ENCODE measurements around the gene TMEM259.

The TMEM259 gene

DNA sequence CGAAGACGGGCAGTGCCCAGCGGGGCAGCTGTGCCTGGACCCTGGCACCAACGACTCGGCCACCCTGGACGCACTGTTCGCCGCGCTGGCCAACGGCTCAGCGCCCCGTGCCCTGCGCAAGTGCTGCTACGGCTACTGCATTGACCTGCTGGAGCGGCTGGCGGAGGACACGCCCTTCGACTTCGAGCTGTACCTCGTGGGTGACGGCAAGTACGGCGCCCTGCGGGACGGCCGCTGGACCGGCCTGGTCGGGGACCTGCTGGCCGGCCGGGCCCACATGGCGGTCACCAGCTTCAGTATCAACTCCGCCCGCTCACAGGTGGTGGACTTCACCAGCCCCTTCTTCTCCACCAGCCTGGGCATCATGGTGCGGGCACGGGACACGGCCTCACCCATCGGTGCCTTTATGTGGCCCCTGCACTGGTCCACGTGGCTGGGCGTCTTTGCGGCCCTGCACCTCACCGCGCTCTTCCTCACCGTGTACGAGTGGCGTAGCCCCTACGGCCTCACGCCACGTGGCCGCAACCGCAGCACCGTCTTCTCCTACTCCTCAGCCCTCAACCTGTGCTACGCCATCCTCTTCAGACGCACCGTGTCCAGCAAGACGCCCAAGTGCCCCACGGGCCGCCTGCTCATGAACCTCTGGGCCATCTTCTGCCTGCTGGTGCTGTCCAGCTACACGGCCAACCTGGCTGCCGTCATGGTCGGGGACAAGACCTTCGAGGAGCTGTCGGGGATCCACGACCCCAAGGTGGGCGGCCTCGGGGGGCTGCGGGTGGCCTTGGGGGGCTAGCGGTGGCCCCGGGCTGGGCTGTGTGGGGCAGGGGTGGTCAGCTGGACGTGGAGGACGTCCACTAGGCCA, 15.9 kb downstream of the TMEM259 start:
- no peak overlapping the region for H3K27ac ChIP-seq (replicated peaks; ENCODE audit: low read length)
- no peak overlapping the region for H3K4ac ChIP-seq (ENCODE audit: low read length)
- H3K4me2 ChIP-seq (ENCODE audit: insufficient read depth, low read length, poor library complexity, severe bottlenecking), result no peak overlapping the region
- peak overlapping the region; percentile 56 for H2AK5ac ChIP-seq (ENCODE audit: low read depth, low read length)
- WGBS, 2 donors (ENCODE audit: extremely low coverage in 2 of 2, insufficient read length in 2 of 2, insufficient replicate concordance in 1 of 2), result no CpG with 5 or more reads among the region's 70 CpGs
- no peak overlapping the region for H2AFZ ChIP-seq (ENCODE audit: low read length)
- H4K8ac ChIP-seq (ENCODE audit: low read depth, low read length), result no peak overlapping the region
- no peak overlapping the region for H2BK15ac ChIP-seq (ENCODE audit: low read length)
- H4K91ac ChIP-seq (ENCODE audit: low read depth, low read length, poor library complexity), result peak overlapping the region; percentile 72
- peak overlapping the region; percentile 64 for H3K18ac ChIP-seq (ENCODE audit: low read length)
- H3K79me1 ChIP-seq (ENCODE audit: low read depth, low read length), result no peaks in the 10 kb centered on the region
- H2BK5ac ChIP-seq (ENCODE audit: low read length), result peak overlapping the region; percentile 82
- peak overlapping the region; percentile 84 for H2BK12ac ChIP-seq (ENCODE audit: low read length)
- H3K4me1 ChIP-seq (ENCODE audit: control insufficient read depth in 2 of 2, insufficient read depth in 1 of 2, low read depth in 1 of 2, low read length in 2 of 2), result peaks cover 5 to 8% of the 10 kb centered on the region in 2 donors
- peak overlapping the region; percentile 44 for H3K9ac ChIP-seq (ENCODE audit: low read depth, low read length, poor library complexity)
- peaks cover 0 to 12% (median 8%) of the 10 kb centered on the region in 3 experiments for H3K27me3 ChIP-seq (ENCODE audit: control insufficient read depth in 3 of 3, insufficient read depth in 3 of 3, low read depth in 1 of 3, low read length in 3 of 3)
- peaks cover 5 to 7% of the 10 kb centered on the region in 2 donors for H3K36me3 ChIP-seq (replicated peaks in 1 of 2; ENCODE audit: control insufficient read depth in 2 of 2, insufficient read depth in 2 of 2, low read length in 2 of 2)
- peaks cover 0 to 4% of the 10 kb centered on the region in 2 donors for H3K9me3 ChIP-seq (replicated peaks in 1 of 2; ENCODE audit: control insufficient read depth in 2 of 2, insufficient read depth in 1 of 2, low read depth in 1 of 2, low read length in 2 of 2)
- peak overlapping the region; percentile 91 for H3K23ac ChIP-seq (ENCODE audit: low read depth, low read length, poor library complexity)
- H2BK120ac ChIP-seq (ENCODE audit: low read depth, low read length), result no peak overlapping the region
- peak overlapping the region; percentile 71 for H3K14ac ChIP-seq (ENCODE audit: low read length)
- no peak for DNase-seq (ENCODE audit: low spot score)
- H3K4me3 ChIP-seq (ENCODE audit: low read length in 2 of 2), result peak overlapping the region in 1 of 2 donors; percentile 58

DNA sequence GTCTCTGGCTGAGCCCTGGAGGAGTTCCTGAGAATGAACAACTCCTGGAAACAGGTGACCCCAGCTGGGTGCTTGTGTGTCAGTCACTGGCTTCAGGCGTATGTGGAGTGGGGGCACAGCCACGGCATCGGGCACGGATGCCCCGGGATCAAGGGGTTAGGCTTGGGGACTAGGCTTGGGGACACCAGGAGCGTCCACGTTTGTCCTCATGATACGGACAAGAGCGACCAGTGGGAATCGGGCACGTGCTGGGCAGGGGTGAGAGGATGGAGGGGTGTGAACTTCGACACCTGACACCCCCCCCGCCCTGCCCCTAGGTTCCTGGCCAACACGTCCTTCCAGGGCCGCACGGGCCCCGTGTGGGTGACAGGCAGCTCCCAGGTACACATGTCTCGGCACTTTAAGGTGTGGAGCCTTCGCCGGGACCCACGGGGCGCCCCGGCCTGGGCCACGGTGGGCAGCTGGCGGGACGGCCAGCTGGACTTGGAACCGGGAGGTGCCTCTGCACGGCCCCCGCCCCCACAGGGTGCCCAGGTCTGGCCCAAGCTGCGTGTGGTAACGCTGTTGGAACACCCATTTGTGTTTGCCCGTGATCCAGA, 16.6 kb downstream of the TMEM259 start:
- Histone ChIP-seq H2BK12ac (ENCODE audit: low read length) (peak overlapping the region; percentile 84), H2BK120ac (ENCODE audit: low read depth, low read length) (no peak overlapping the region), H3K79me1 (ENCODE audit: low read depth, low read length) (no peaks in the 10 kb centered on the region), H2BK15ac (ENCODE audit: low read length) (no peak overlapping the region), H3K9ac (ENCODE audit: low read depth, low read length, poor library complexity) (no peak overlapping the region), H4K8ac (ENCODE audit: low read depth, low read length) (no peak overlapping the region), H4K91ac (ENCODE audit: low read depth, low read length, poor library complexity) (no peak overlapping the region), H3K27me3 (ENCODE audit: control insufficient read depth in 3 of 3, insufficient read depth in 3 of 3, low read depth in 1 of 3, low read length in 3 of 3) (peaks cover 0 to 15% (median 10%) of the 10 kb centered on the region in 3 experiments), H2AK5ac (ENCODE audit: low read depth, low read length) (peak overlapping the region; percentile 56), H3K9me3 (replicated peaks in 1 of 2; ENCODE audit: control insufficient read depth in 2 of 2, insufficient read depth in 1 of 2, low read depth in 1 of 2, low read length in 2 of 2) (peaks cover 0 to 4% of the 10 kb centered on the region in 2 donors), H3K14ac (ENCODE audit: low read length) (peak overlapping the region; percentile 71), H3K23ac (ENCODE audit: low read depth, low read length, poor library complexity) (peak overlapping the region; percentile 91), H3K4me2 (ENCODE audit: insufficient read depth, low read length, poor library complexity, severe bottlenecking) (no peak overlapping the region), H3K27ac (replicated peaks; ENCODE audit: low read length) (no peak overlapping the region), H3K4ac (ENCODE audit: low read length) (no peak overlapping the region), H3K4me3 (ENCODE audit: low read length in 2 of 2) (peak overlapping the region in 1 of 2 donors; percentile 28), H3K18ac (ENCODE audit: low read length) (peak overlapping the region; percentile 48), H2AFZ (ENCODE audit: low read length) (no peak overlapping the region), H3K4me1 (ENCODE audit: control insufficient read depth in 2 of 2, insufficient read depth in 1 of 2, low read depth in 1 of 2, low read length in 2 of 2) (peaks cover 5 to 8% of the 10 kb centered on the region in 2 donors), H3K36me3 (replicated peaks in 1 of 2; ENCODE audit: control insufficient read depth in 2 of 2, insufficient read depth in 2 of 2, low read length in 2 of 2) (peaks cover 0 to 3% of the 10 kb centered on the region in 2 donors), H2BK5ac (ENCODE audit: low read length) (peak overlapping the region; percentile 82)
- WGBS, 2 donors (ENCODE audit: extremely low coverage in 2 of 2, insufficient read length in 2 of 2, insufficient replicate concordance in 1 of 2), result no CpG with 5 or more reads among the region's 32 CpGs
- no peak for DNase-seq (ENCODE audit: low spot score)

DNA sequence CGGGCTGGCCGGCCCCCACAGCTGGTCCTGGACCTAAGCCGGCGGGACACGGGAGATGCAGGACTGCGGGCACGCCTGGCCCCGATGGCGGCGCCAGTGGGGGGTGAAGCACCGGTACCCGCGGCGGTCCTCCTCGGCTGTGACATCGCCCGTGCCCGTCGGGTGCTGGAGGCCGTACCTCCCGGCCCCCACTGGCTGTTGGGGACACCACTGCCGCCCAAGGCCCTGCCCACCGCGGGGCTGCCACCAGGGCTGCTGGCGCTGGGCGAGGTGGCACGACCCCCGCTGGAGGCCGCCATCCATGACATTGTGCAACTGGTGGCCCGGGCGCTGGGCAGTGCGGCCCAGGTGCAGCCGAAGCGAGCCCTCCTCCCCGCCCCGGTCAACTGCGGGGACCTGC, 17.6 kb downstream of the TMEM259 start:
- Histone ChIP-seq H2AFZ (ENCODE audit: low read length) (no peak overlapping the region), H3K4ac (ENCODE audit: low read length) (peak overlapping the region; percentile 66), H3K4me2 (ENCODE audit: insufficient read depth, low read length, poor library complexity, severe bottlenecking) (no peak overlapping the region), H3K18ac (ENCODE audit: low read length) (no peak overlapping the region), H3K79me1 (ENCODE audit: low read depth, low read length) (no peaks in the 10 kb centered on the region), H2BK5ac (ENCODE audit: low read length) (no peak overlapping the region), H2BK12ac (ENCODE audit: low read length) (no peak overlapping the region), H3K4me3 (ENCODE audit: low read length in 2 of 2) (no peak overlapping the region), H3K4me1 (ENCODE audit: control insufficient read depth in 2 of 2, insufficient read depth in 1 of 2, low read depth in 1 of 2, low read length in 2 of 2) (peaks cover 5 to 8% of the 10 kb centered on the region in 2 donors), H3K23ac (ENCODE audit: low read depth, low read length, poor library complexity) (peak overlapping the region; percentile 31), H3K9ac (ENCODE audit: low read depth, low read length, poor library complexity) (no peak overlapping the region), H3K27me3 (ENCODE audit: control insufficient read depth in 3 of 3, insufficient read depth in 3 of 3, low read depth in 1 of 3, low read length in 3 of 3) (peaks cover 0 to 25% (median 15%) of the 10 kb centered on the region in 3 experiments), H3K36me3 (replicated peaks in 1 of 2; ENCODE audit: control insufficient read depth in 2 of 2, insufficient read depth in 2 of 2, low read length in 2 of 2) (peaks cover 0 to under 1% of the 10 kb centered on the region in 2 donors), H4K91ac (ENCODE audit: low read depth, low read length, poor library complexity) (no peak overlapping the region), H4K8ac (ENCODE audit: low read depth, low read length) (no peak overlapping the region), H2BK120ac (ENCODE audit: low read depth, low read length) (no peak overlapping the region), H2BK15ac (ENCODE audit: low read length) (no peak overlapping the region), H3K27ac (replicated peaks; ENCODE audit: low read length) (no peak overlapping the region), H3K14ac (ENCODE audit: low read length) (no peak overlapping the region), H3K9me3 (replicated peaks in 1 of 2; ENCODE audit: control insufficient read depth in 2 of 2, insufficient read depth in 1 of 2, low read depth in 1 of 2, low read length in 2 of 2) (peaks cover 0 to 4% of the 10 kb centered on the region in 2 donors), H2AK5ac (ENCODE audit: low read depth, low read length) (peak overlapping the region; percentile 70)
- DNase-seq (ENCODE audit: low spot score), result no peak
- no CpG with 5 or more reads among the region's 37 CpGs for WGBS, 2 donors (ENCODE audit: extremely low coverage in 2 of 2, insufficient read length in 2 of 2, insufficient replicate concordance in 1 of 2)

DNA sequence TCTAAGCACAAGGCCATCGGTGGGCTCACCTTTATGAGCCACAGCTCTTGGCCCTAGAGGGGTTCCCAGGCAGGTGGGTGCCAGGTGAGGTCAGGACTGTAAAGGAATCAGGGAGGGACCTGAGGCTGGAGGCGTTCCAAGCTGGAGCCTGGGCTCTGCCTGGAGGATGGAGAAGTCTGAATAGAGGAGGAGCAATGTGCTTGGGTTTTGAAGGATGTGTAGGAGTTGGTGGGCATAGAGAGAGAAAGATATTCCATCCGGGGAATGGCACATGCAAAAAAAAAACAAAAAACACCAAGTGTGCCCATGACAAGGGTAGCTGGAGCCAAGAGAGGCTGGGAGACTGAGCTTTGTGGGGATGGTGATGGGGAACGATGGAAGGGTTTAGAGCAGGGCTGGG, 18.3 kb downstream of the TMEM259 start:
- Histone ChIP-seq H3K18ac (ENCODE audit: low read length) (no peak overlapping the region), H4K8ac (ENCODE audit: low read depth, low read length) (no peak overlapping the region), H2BK12ac (ENCODE audit: low read length) (no peak overlapping the region), H3K9ac (ENCODE audit: low read depth, low read length, poor library complexity) (no peak overlapping the region), H3K4me3 (ENCODE audit: low read length in 2 of 2) (no peak overlapping the region), H3K4me1 (ENCODE audit: control insufficient read depth in 2 of 2, insufficient read depth in 1 of 2, low read depth in 1 of 2, low read length in 2 of 2) (peaks cover 5 to 8% of the 10 kb centered on the region in 2 donors), H3K4ac (ENCODE audit: low read length) (no peak overlapping the region), H3K4me2 (ENCODE audit: insufficient read depth, low read length, poor library complexity, severe bottlenecking) (no peak overlapping the region), H3K23ac (ENCODE audit: low read depth, low read length, poor library complexity) (no peak overlapping the region), H3K9me3 (replicated peaks in 1 of 2; ENCODE audit: control insufficient read depth in 2 of 2, insufficient read depth in 1 of 2, low read depth in 1 of 2, low read length in 2 of 2) (peaks cover 0 to 4% of the 10 kb centered on the region in 2 donors), H3K14ac (ENCODE audit: low read length) (no peak overlapping the region), H3K27me3 (ENCODE audit: control insufficient read depth in 3 of 3, insufficient read depth in 3 of 3, low read depth in 1 of 3, low read length in 3 of 3) (peaks cover 0 to 31% (median 17%) of the 10 kb centered on the region in 3 experiments), H2BK5ac (ENCODE audit: low read length) (no peak overlapping the region), H2AK5ac (ENCODE audit: low read depth, low read length) (peak overlapping the region; percentile 70), H2AFZ (ENCODE audit: low read length) (no peak overlapping the region), H4K91ac (ENCODE audit: low read depth, low read length, poor library complexity) (no peak overlapping the region), H2BK15ac (ENCODE audit: low read length) (peak overlapping the region; percentile 92), H2BK120ac (ENCODE audit: low read depth, low read length) (no peak overlapping the region), H3K27ac (replicated peaks; ENCODE audit: low read length) (no peak overlapping the region), H3K79me1 (ENCODE audit: low read depth, low read length) (no peaks in the 10 kb centered on the region), H3K36me3 (replicated peaks in 1 of 2; ENCODE audit: control insufficient read depth in 2 of 2, insufficient read depth in 2 of 2, low read length in 2 of 2) (no peaks in the 10 kb centered on the region)
- no CpG with 5 or more reads among the region's 4 CpGs for WGBS, 2 donors (ENCODE audit: extremely low coverage in 2 of 2, insufficient read length in 2 of 2, insufficient replicate concordance in 1 of 2)
- DNase-seq (ENCODE audit: low spot score), result no peak
